GM19372 (cell line): ENCODE data around the gene AUTS2.
"Not testable (repeated sequence)": the region's sequence is repeated elsewhere in the genome, so short reads cannot be mapped to it uniquely, and the experiment has no call there.

Experiments
- ATAC-seq: cut with Tn5 transposase; IDR thresholded peaks from one replicate; pipeline ENCODE4 v1.9.1; 2021; ENCODE audit warnings: mild to moderate bottlenecking, low read depth, moderate library complexity; ENCODE audit not compliant: unreplicated experiment

The AUTS2 gene

GRCh38 chr7:70646536-70647248 lies 1048.4 kb downstream of the AUTS2 start:
- ATAC-seq, result no peak

GRCh38 chr7:70647801-70648498 lies 1049.7 kb downstream of the AUTS2 start:
- peak; percentile 61 for ATAC-seq

GRCh38 chr7:70648499-70648861 lies 1050.2 kb downstream of the AUTS2 start:
- not testable (repeated sequence) for ATAC-seq

- ATAC-seq, result no peak
Observed at GRCh38 chr7:70649323-70649722, 1051.0 kb downstream of the AUTS2 start.

- ATAC-seq, result no peak
Observed at GRCh38 chr7:70654146-70654545, 1055.9 kb downstream of the AUTS2 start.

GRCh38 chr7:70654979-70655378 lies 1056.7 kb downstream of the AUTS2 start:
- ATAC-seq, result no peak

- no peak for ATAC-seq
Observed at GRCh38 chr7:70655694-70656093, 1057.4 kb downstream of the AUTS2 start.

- ATAC-seq, result no peak
Observed at GRCh38 chr7:70657571-70657970, 1059.3 kb downstream of the AUTS2 start.

GRCh38 chr7:70657989-70658632 lies 1059.8 kb downstream of the AUTS2 start:
- no peak for ATAC-seq

- no peak for ATAC-seq
Observed at GRCh38 chr7:70659263-70659662, 1061.0 kb downstream of the AUTS2 start.

GRCh38 chr7:70660154-70660818 lies 1062.0 kb downstream of the AUTS2 start:
- no peak for ATAC-seq

- ATAC-seq, result no peak
Observed at GRCh38 chr7:70660819-70661191, 1062.5 kb downstream of the AUTS2 start.

GRCh38 chr7:70663680-70664079 lies 1065.4 kb downstream of the AUTS2 start:
- ATAC-seq, result no peak

- no peak for ATAC-seq
Observed at GRCh38 chr7:70665997-70666396, 1067.7 kb downstream of the AUTS2 start.

- no peak for ATAC-seq
Observed at GRCh38 chr7:70667406-70667805, 1069.1 kb downstream of the AUTS2 start.

GRCh38 chr7:70668606-70669358 lies 1070.5 kb downstream of the AUTS2 start:
- ATAC-seq, result no peak

GRCh38 chr7:70669854-70670253 lies 1071.6 kb downstream of the AUTS2 start:
- ATAC-seq, result no peak

GRCh38 chr7:70670288-70670687 lies 1072.0 kb downstream of the AUTS2 start:
- no peak for ATAC-seq

GRCh38 chr7:70673778-70674570 lies 1075.7 kb downstream of the AUTS2 start:
- ATAC-seq, result no peak

GRCh38 chr7:70674571-70675010 lies 1076.3 kb downstream of the AUTS2 start:
- no peak for ATAC-seq
